Vagina (tissue), 2 donors: ENCODE data around the gene ARHGAP27.
"Not testable (repeated sequence)": the region's sequence is repeated elsewhere in the genome, so short reads cannot be mapped to it uniquely, and the experiment has no call there.

ENCODE experiments used
- CTCF ChIP-seq, 3 experiments: fragments of 450-650 bp in 2 of 3; fragments of 200-600 bp in 1 of 3; sonication (generic) in 1 of 3; IDR thresholded peaks; one replicate each; pipeline ENCODE4 v1.5.1; 2017 to 2019; ENCODE audit warnings: antibody characterized with exemption in 3 of 3, mild to moderate bottlenecking in 2 of 3, moderate library complexity in 2 of 3
- POLR2A ChIP-seq, 2 donors: fragments of 450-650 bp; IDR thresholded peaks; one replicate each; pipeline ENCODE4 v1.6.1; 2017; ENCODE audit warnings: antibody characterized with exemption in 2 of 2, mild to moderate bottlenecking in 2 of 2, moderate library complexity in 2 of 2

DNA sequence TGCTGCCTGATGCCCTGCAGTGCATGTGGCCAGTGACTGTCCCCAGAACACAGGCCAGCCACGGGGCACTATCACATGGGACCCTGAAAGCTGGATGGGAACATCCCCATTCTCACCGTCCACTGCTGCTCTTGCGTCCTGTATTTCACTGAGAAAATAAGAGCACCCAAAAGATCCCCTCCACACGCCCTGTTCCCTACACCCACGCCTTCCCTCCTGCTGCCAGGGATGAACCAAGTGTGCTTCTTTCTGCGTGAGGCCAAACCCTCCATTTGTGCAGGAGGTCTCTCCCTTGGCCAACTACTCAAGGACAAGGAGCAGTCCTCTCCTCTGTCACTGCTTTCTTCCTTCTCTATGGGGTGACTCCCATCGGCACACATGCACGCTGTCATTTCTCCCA is 21.7 kb upstream of the ARHGAP27 start:
- not testable (repeated sequence) for TF ChIP-seq POLR2A, CTCF (IDR thresholded peaks at IDR 0.05)
